Right cardiac atrium (tissue), 5 donors: ENCODE data around the gene RXFP1. TPM values are rescaled to one million over a fixed set of nuclear protein-coding genes. Genes with fewer than 3 reads are reported as not detected.
"Not testable (repeated sequence)": the region's sequence is repeated elsewhere in the genome, so short reads cannot be mapped to it uniquely, and the experiment has no call there.

ENCODE experiments used
- ATAC-seq, 2 donors: fragments of 200-7000 bp; cut with Tn5 transposase; one replicate each; pipeline versions ENCODE4 v1.8.0 to v1.9.1; 2020; ENCODE audit warnings: moderate library complexity in 2 of 2, mild to moderate bottlenecking in 1 of 2
- DNase-seq, 3 donors: peaks; one replicate each; pipeline ENCODE4 v3.0.0-alpha.2; 2020
- H3K27ac ChIP-seq: one replicate; pipeline ENCODE4 v1.5.1; 2013; ENCODE audit warnings: mild to moderate bottlenecking, low read length, control low read depth, moderate library complexity
- H3K27me3 ChIP-seq: one replicate; pipeline ENCODE4 v1.6.1; 2013; ENCODE audit not compliant: control insufficient read depth, insufficient read depth
- H3K4me1 ChIP-seq: one replicate; pipeline ENCODE4 v1.6.1; 2013; ENCODE audit warnings: low read length; ENCODE audit not compliant: control insufficient read depth, insufficient read depth
- H3K4me3 ChIP-seq: one replicate; pipeline ENCODE4 v1.5.1; 2013; ENCODE audit warnings: low read length, control low read depth
- H3K9me3 ChIP-seq: one replicate; pipeline ENCODE4 v1.6.1; 2013; ENCODE audit warnings: low read length; ENCODE audit not compliant: control insufficient read depth
- WGBS: extraction: QIAGEN DNeasy Blood & Tissue Kit; methylation state at CpG from one replicate; pipeline ENCODE4 v1.1.7; 2013; 5-methylcytosine and 5-hydroxymethylcytosine counted together
- intact Hi-C, 4 donors: fragments of 100-400 bp; cut with DNase I; formaldehyde crosslinking; loops; one replicate each; pipeline versions ENCODE4 v1.11.0 to v1.14.0; 2022 to 2023
- polyA plus RNA-seq: library from polyadenylated mRNA; stranded (reverse); fragments of 200-250 nt; gene quantifications from one replicate; pipeline ENCODE4 v1.2.3, GENCODE V29; 2013
- total RNA-seq, 4 donors: library from RNA; stranded (reverse); fragmentation: NEBNext Ultra II Directional; extraction: Animal tissue kit (Norgen Biotek cat#: 25700); gene quantifications; one replicate each; pipeline ENCODE4 v1.2.1, GENCODE V29; 2021
- donor health status: healthy with polysubstance abuse.
- donor health status: DM: no; HTN: yes; CAD: no.
- donor health status: DM: no; HTN: no; CAD: no.
- donor health status: DM: no; HTN: yes; CAD: no; lungs with severe emphysema.
- donor health status: DM: yes; HTN: yes; CAD: no.

The RXFP1 gene
- total and polyA plus RNA-seq, 5 donors: 0.05 to 0.09 TPM; not detected in 3

GRCh38 chr4:158652920-158653319 lies 131.2 kb downstream of the RXFP1 start:
- Histone ChIP-seq H3K9me3 (no peaks in the 10 kb centered on the region), H3K27ac (no peak overlapping the region), H3K4me1 (no peaks in the 10 kb centered on the region), H3K4me3 (no peak overlapping the region), H3K27me3 (no peaks in the 10 kb centered on the region)
- no peak for DNase-seq
- no peak for ATAC-seq
- intact Hi-C loops: no loop called here
- 32% methylated on average over 2 of the region's 2 CpGs for WGBS

GRCh38 chr4:158656439-158656838 lies 134.8 kb downstream of the RXFP1 start:
- Histone ChIP-seq H3K27ac (no peak overlapping the region), H3K4me1 (no peaks in the 10 kb centered on the region), H3K9me3 (no peaks in the 10 kb centered on the region), H3K27me3 (no peaks in the 10 kb centered on the region), H3K4me3 (no peak overlapping the region)
- intact Hi-C loops: no loop called here
- 90% methylated on average over 1 of the region's 1 CpG for WGBS
- ATAC-seq: no peak
- no peak for DNase-seq

DNA sequence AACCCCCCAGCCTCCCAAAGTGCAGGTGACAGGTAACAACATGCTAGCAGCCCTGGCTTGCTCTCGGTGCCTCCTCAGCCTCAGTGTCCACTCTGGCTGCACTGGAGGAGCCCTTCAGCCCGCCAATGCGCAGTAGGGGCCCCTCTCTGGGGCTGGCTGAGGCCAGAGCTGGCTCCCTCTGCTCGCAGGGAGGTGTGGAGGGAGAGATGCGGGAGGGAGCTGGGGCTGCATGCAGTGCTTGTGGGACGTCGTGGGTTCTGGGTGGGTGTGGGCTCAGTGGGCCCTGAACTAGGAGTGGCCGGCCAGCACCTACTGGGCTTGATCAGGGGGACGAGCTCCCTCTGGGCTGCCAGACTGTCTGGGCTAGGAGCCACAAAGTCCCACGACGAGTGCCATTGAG lies 135.6 kb downstream of the RXFP1 start:
- intact Hi-C loops: no loop called here
- Histone ChIP-seq H3K4me1 (no peaks in the 10 kb centered on the region), H3K4me3 (no peak overlapping the region), H3K9me3 (no peaks in the 10 kb centered on the region), H3K27ac (no peak overlapping the region), H3K27me3 (no peaks in the 10 kb centered on the region)
- 91% methylated on average over 11 of the region's 11 CpGs for WGBS
- DNase-seq (peak in 1 of 3 donors; percentile 20), ATAC-seq (no peak)

DNA sequence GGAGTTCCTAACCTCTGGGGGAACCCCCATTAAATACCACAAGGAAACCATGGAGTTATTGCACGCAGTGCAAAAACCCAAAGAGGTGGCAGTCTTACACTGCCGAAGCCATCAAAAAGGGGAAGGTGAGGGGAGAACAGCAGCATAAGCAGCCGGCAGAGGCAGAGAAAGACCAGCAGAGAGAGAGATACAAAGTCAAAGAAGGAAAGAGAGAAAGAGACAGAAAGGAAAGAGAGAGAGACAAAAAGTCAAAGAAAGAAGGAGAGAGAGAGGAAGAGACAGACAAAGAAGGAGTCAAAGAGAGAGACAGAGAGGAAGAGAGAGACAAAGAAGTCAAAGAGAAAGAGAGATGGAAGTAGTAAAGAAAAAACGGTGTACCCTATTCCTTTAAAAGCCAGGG lies 141.6 kb downstream of the RXFP1 start:
- H3K4me1 ChIP-seq, H3K27ac ChIP-seq, ATAC-seq, intact Hi-C loops, H3K9me3 ChIP-seq, DNase-seq, H3K4me3 ChIP-seq, H3K27me3 ChIP-seq: not testable (repeated sequence)
- WGBS: 61% methylated on average over 4 of the region's 4 CpGs

DNA sequence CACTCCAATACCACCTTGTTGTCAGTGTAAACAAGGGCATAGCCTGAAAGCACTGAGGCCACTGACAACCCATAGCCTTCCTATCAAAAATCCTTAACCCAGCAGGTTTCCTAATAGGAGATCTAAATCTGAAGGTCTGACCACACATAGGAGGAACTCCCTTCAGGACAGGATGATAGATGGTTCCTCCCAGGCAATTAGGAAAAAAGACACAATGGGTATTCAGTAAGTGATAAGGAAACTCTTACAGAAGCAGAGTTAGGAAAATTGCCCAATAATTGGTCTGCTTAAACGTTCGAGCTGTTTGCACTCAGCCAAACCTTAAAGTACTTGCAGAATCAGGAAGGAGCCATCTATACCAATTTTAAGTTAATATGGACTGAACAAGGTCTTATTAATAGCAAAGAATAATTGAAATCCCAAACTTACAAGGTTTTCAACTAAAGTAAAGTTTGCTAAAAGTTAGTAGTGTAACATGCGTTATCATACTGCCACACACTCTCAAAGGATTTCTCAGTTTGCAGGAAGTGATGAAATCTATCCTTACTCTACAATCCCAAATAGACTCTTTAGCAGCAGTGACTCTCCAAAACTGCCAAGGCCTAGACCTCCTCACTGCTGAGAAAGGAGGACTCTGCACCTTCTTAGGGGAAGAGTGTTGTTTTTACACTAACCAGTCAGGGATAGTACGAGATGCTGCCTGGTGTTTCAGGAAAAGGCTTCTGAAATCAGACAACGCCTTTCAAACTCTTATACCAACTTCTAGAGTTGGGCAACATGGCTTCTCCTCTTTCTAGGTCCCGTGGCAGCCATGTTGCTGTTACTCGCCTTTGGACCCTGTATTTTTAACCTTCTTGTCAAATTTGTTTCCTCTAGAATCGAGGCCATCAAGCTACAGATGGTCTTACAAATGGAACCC lies 142.3 kb downstream of the RXFP1 start:
- 71% methylated on average over 8 of the region's 8 CpGs for WGBS
- ATAC-seq, H3K27me3 ChIP-seq, H3K4me1 ChIP-seq, H3K9me3 ChIP-seq, DNase-seq, intact Hi-C loops, H3K4me3 ChIP-seq, H3K27ac ChIP-seq: not testable (repeated sequence)

GRCh38 chr4:158664806-158665205 lies 143.1 kb downstream of the RXFP1 start:
- intact Hi-C loops: no loop called here
- WGBS: 98% methylated on average over 18 of the region's 18 CpGs

GRCh38 chr4:158666892-158667291 lies 145.2 kb downstream of the RXFP1 start:
- ATAC-seq: no peak
- intact Hi-C loops: no loop called here
- 95% methylated on average over 2 of the region's 2 CpGs for WGBS
- no peak overlapping the region for H3K27ac ChIP-seq
- no peaks in the 10 kb centered on the region for H3K27me3 ChIP-seq
- no peak overlapping the region for H3K4me3 ChIP-seq
- no peaks in the 10 kb centered on the region for H3K4me1 ChIP-seq
- DNase-seq: no peak
- H3K9me3 ChIP-seq: no peaks in the 10 kb centered on the region

More at GRCh38 chr4:158664806-158665205, 143.1 kb downstream of the RXFP1 start:
- H3K27me3 ChIP-seq: no peaks in the 10 kb centered on the region
- H3K27ac ChIP-seq: no peak overlapping the region
- peak in 1 of 3 donors; percentile 28 for DNase-seq
- H3K4me1 ChIP-seq: no peaks in the 10 kb centered on the region
- H3K9me3 ChIP-seq: no peaks in the 10 kb centered on the region
- no peak for ATAC-seq
- no peak overlapping the region for H3K4me3 ChIP-seq

DNA sequence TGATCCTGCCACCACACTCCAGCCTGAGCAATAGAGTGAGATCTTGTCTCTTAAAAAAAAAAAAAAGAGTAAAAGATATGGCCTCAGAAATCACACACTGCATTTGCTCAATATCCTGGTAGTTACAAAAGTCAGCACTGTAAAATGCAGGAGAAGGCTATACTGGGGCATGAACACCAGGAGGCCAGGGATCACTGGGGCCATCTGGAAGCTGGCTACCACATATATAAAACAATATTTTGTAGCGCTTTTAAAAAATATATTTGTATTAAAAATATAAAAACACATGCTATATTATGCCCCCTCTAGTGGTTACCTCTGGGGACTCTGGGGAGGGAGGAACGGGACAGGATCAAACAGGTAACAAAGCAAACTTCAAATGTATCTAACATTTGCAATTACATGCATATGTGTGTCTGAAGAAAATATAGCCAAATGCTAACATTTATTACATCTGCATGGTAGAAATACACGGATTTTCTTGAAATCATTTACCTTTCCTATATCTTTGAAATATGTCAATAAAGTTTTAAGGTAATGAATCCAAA lies 146.0 kb downstream of the RXFP1 start:
- no peak for DNase-seq

DNA sequence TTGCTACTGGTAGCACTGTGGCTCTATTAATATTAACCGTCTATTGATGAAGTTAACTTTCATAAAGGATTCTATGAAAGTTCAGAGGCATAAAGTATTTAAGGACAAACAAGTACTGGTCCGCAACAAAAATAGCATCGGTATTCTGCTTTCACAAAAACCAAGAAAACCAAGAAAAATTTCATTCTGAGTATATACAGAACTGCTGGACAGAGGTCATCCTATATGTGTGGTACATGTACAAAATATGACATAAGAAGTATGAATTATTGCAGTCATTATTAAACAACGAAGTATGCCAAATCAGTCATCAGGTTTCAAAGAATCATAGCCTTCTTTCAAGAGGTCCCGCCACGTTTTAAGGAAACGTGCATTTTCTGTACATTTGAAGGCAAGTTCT lies 147.6 kb downstream of the RXFP1 start:
- no peak for ATAC-seq
- no peak for DNase-seq
- Histone ChIP-seq H3K27me3 (no peaks in the 10 kb centered on the region), H3K27ac (no peak overlapping the region), H3K9me3 (no peaks in the 10 kb centered on the region), H3K4me1 (no peaks in the 10 kb centered on the region), H3K4me3 (no peak overlapping the region)
- intact Hi-C loops: no loop called here
- WGBS: 89% methylated on average over 7 of the region's 7 CpGs

More for the DNA sequence above, 146.0 kb downstream of the RXFP1 start:
- Histone ChIP-seq H3K27me3 (no peaks in the 10 kb centered on the region), H3K27ac (no peak overlapping the region), H3K4me3 (no peak overlapping the region), H3K4me1 (no peaks in the 10 kb centered on the region), H3K9me3 (no peaks in the 10 kb centered on the region)
- ATAC-seq: no peak
- 83% methylated on average over 3 of the region's 3 CpGs for WGBS
- intact Hi-C loops: no loop called here

GRCh38 chr4:158670975-158671664 lies 149.4 kb downstream of the RXFP1 start:
- Histone ChIP-seq H3K27ac (peak overlapping the region; percentile 99), H3K27me3 (no peaks in the 10 kb centered on the region), H3K9me3 (no peaks in the 10 kb centered on the region), H3K4me1 (peaks cover 5% of the 10 kb centered on the region), H3K4me3 (peak overlapping the region; percentile 85)
- ATAC-seq (peak; percentile 49 to 63), DNase-seq (peak; percentile 81 to 86 (median 85))
- intact Hi-C loops: no loop called here
- under 1% methylated on average over 35 of the region's 35 CpGs for WGBS

DNA sequence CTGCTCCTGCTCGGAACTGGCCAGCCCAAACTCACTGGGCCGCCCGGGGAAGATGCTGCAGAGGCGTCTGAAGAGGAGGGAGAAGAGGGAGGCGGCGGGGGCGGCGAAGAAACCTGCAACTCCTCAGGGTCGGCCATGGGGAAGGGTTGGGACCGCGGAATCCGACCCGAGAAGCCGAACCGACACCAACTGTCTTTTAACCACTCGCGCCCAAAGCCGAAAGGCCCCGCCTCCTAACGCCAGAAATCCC lies 149.9 kb downstream of the RXFP1 start, which contains the start of gene C4orf46:
C4orf46 (minus strand) TSS at position 223 of the 250 bp plus-strand sequence; CDS start at position 137, 86 bp downstream.
- H3K4me1 ChIP-seq: peaks cover 6% of the 10 kb centered on the region
- DNase-seq: no peak
- no peaks in the 10 kb centered on the region for H3K27me3 ChIP-seq
- intact Hi-C loops: no loop called here
- no peak for ATAC-seq
- H3K4me3 ChIP-seq: peak within 1 kb of the TSS; percentile 85
- peak within 1 kb of the TSS; percentile 99 for H3K27ac ChIP-seq
- H3K9me3 ChIP-seq: no peaks in the 10 kb centered on the region
- WGBS: under 1% methylated on average over 20 of the region's 20 CpGs
